Lung microvascular endothelial cell (primary cell): ENCODE data around the gene SPATS2L. TPM values are rescaled to one million over a fixed set of nuclear protein-coding genes. Genes with fewer than 3 reads are reported as not detected.

ENCODE experiments used
- DNase-seq, 2 donors: peaks; one replicate each; pipeline versions ENCODE4 v3.0.0 to v3.0.0-alpha.2; 2010; ENCODE audit warnings: low read depth in 2 of 2
- total RNA-seq: library from RNA; depleted of rRNA; stranded (reverse); fragments of >200 nt; gene quantifications from 2 replicates; pipeline ENCODE4 v1.2.1, GENCODE V29; 2014

Gene SPATS2L
- total RNA-seq, 1 donor from 2014 or later: 5.4 TPM

GRCh38 chr2:200498402-200499162 lies 192.1 kb downstream of the SPATS2L start:
- no peak for DNase-seq

GRCh38 chr2:200502196-200502595 lies 195.7 kb downstream of the SPATS2L start:
- DNase-seq: no peak

GRCh38 chr2:200506679-200507078 lies 200.2 kb downstream of the SPATS2L start:
- DNase-seq: no peak

GRCh38 chr2:200507179-200507578 lies 200.7 kb downstream of the SPATS2L start:
- no peak for DNase-seq

GRCh38 chr2:200509235-200509611 lies 202.7 kb downstream of the SPATS2L start:
- DNase-seq: peak in 1 of 2 donors; percentile 19

- DNase-seq: peak; percentile 88 to 90
These were observed 203.3 kb downstream of the SPATS2L start, which contains the start of gene KCTD18 for GRCh38 chr2:200509612-200510433. Gene KCTD18, minus strand, starts transcription at chr2:200510068. Its CDS starts 3,052 bp downstream, at chr2:200507016.

- no peak for DNase-seq
These were observed 208.7 kb downstream of the SPATS2L start for GRCh38 chr2:200515155-200515554.

GRCh38 chr2:200523158-200523557 lies 216.7 kb downstream of the SPATS2L start:
- no peak for DNase-seq

- DNase-seq: no peak
These were observed 217.1 kb downstream of the SPATS2L start for GRCh38 chr2:200523604-200524003.

GRCh38 chr2:200525066-200525465 lies 218.6 kb downstream of the SPATS2L start:
- no peak for DNase-seq

- no peak for DNase-seq
These were observed 219.0 kb downstream of the SPATS2L start for GRCh38 chr2:200525551-200525881.

- DNase-seq: peak; percentile 94
These were observed 219.6 kb downstream of the SPATS2L start, which contains the start of gene SGO2 for GRCh38 chr2:200525882-200526651. Gene SGO2, plus strand, starts transcription at chr2:200526207. Its CDS starts 6,769 bp downstream, at chr2:200532976.

- DNase-seq: no peak
These were observed 221.7 kb downstream of the SPATS2L start for GRCh38 chr2:200528228-200528627.

Other genes starting within 250 kb of the SPATS2L start
- gene KCTD18, start 203.4 kb downstream of the SPATS2L start, total RNA-seq: 7.2 and 7.9 TPM in 2 replicates
- gene SGO2, start 219.5 kb downstream of the SPATS2L start, total RNA-seq: 2.0 and 3.3 TPM in 2 replicates